Panc1 (cell line): Measurements from ENCODE around the gene CEMIP. TPM values are rescaled to one million over a fixed set of nuclear protein-coding genes. Genes with fewer than 3 reads are reported as not detected.

Experiments
- ATAC-seq: fragments of 200-7000 bp; cut with Tn5 transposase; 2 replicates; pipeline ENCODE4 v1.9.1; 2020; ENCODE audit warnings: mild to moderate bottlenecking, moderate library complexity
- BruUV-seq: library from RNA; stranded (reverse); fragments of 400-500 nt; replicated peaks from 2 replicates; lab custom pipeline; 2021; lab: Mats Ljungman, UMichigan
- CTCF ChIA-PET: fragments of 300-600 bp; sonication (Branson Sonifier 250); formaldehyde crosslinking; loops from one replicate; lab custom pipeline; 2022; ENCODE audit warnings: antibody characterized with exemption; lab: Charles Lee
- POLR2A ChIA-PET: fragments of 300-600 bp; sonication (Branson Sonifier 250); formaldehyde crosslinking; loops from one replicate; lab custom pipeline; 2022; ENCODE audit warnings: antibody characterized with exemption; lab: Charles Lee
- DNase-seq: peaks from one replicate; pipeline ENCODE4 v3.0.0-alpha.2; 2010; ENCODE audit warnings: low read depth, low spot score
- H3K27ac ChIP-seq: 2 replicates; pipeline ENCODE4 v1.5.1; 2011; ENCODE audit warnings: mild to moderate bottlenecking, low read length, inconsistent platforms
- H3K27me3 ChIP-seq: fragments of 200-500 bp; sonication (Bioruptor generic); 2 replicates; pipeline ENCODE4 v1.6.0; 2014; ENCODE audit warnings: low read length, inconsistent platforms; ENCODE audit not compliant: control insufficient read depth, insufficient read depth
- H3K36me3 ChIP-seq: fragments of 200-500 bp; sonication (Bioruptor generic); 2 replicates; pipeline ENCODE4 v1.5.1; 2014; ENCODE audit warnings: inconsistent platforms, mild to moderate bottlenecking, low read length, moderate library complexity; ENCODE audit not compliant: control insufficient read depth, insufficient read depth
- H3K4me1 ChIP-seq: 2 replicates; pipeline ENCODE4 v1.5.1; 2011; ENCODE audit warnings: inconsistent platforms, mild to moderate bottlenecking, low read length, moderate library complexity; ENCODE audit not compliant: control insufficient read depth, insufficient read depth
- H3K4me3 ChIP-seq, 2 experiments: 2 replicates each; pipeline ENCODE4 v1.5.1; 2011 to 2012; ENCODE audit warnings: low read depth in 2 of 2, low read length in 2 of 2, mild to moderate bottlenecking in 2 of 2, inconsistent platforms in 1 of 2, moderate library complexity in 1 of 2
- H3K9me3 ChIP-seq: fragments of 200-500 bp; sonication (Bioruptor generic); 2 replicates; pipeline ENCODE4 v1.5.1; 2014; ENCODE audit warnings: low read depth, mild to moderate bottlenecking, inconsistent platforms, low read length, moderate library complexity; ENCODE audit not compliant: control insufficient read depth, insufficient read depth
- CTCF ChIP-seq: fragments of 450-650 bp; IDR thresholded peaks from 2 replicates; pipeline ENCODE4 v1.5.1; 2017; ENCODE audit warnings: mild to moderate bottlenecking
- POLR2AphosphoS5 ChIP-seq: IDR thresholded peaks from 2 replicates; pipeline ENCODE4 v1.6.1; 2012; ENCODE audit warnings: mild to moderate bottlenecking, low read depth, low read length, moderate library complexity
- REST ChIP-seq, 2 experiments: IDR thresholded peaks; 2 replicates each; pipeline ENCODE4 v1.6.1; 2011 to 2012; ENCODE audit warnings: low read depth in 2 of 2, control low read depth in 1 of 2, low read length in 1 of 2, mild to moderate bottlenecking in 1 of 2, moderate library complexity in 1 of 2; ENCODE audit not compliant: insufficient read depth in 1 of 2
- SIN3A ChIP-seq: IDR thresholded peaks from 2 replicates; pipeline ENCODE4 v1.6.1; 2012; ENCODE audit warnings: low read depth, mild to moderate bottlenecking, low read length, moderate library complexity, borderline replicate concordance; ENCODE audit not compliant: insufficient read depth
- TCF7L2 ChIP-seq: IDR thresholded peaks from 2 replicates; pipeline ENCODE4 v1.6.1; 2011; ENCODE audit warnings: mild to moderate bottlenecking, low read depth, low read length, inconsistent platforms
- in situ Hi-C: cut with HindIII; loops from 2 replicates; pipeline ENCODE4 v1.10.0; 2016; ENCODE audit warnings: low sequenced_read_pairs, low pct_unique_long_range_greater_than_20kb
- intact Hi-C: fragments of 100-400 bp; cut with micrococcal nuclease; formaldehyde crosslinking; loops from one replicate; pipeline ENCODE4 v1.10.0; 2022; ENCODE audit not compliant: unreplicated experiment
- total RNA-seq: library from RNA; stranded (reverse); gene quantifications from one replicate; pipeline ENCODE4 v1.2.1, GENCODE V29; 2021; ENCODE audit not compliant: unreplicated experiment

Gene CEMIP
- total RNA-seq, 1 experiment from 2014 or later: 0.46 TPM

GRCh38 chr15:80880086-80880485, 100.9 kb downstream of the CEMIP start:
- in situ Hi-C loops (no loop called here), intact Hi-C loops (no loop called here)
- ChIA-PET POLR2A (no interaction called here), CTCF (no interaction called here)
- peaks cover 22% of the 10 kb centered on the region for H3K27me3 ChIP-seq
- no TSS peak for BruUV-seq
- H3K4me3 ChIP-seq: no peak overlapping the region
- H3K27ac ChIP-seq: no peak overlapping the region
- ATAC-seq: no peak
- no peaks in the 10 kb centered on the region for H3K9me3 ChIP-seq
- TF ChIP-seq SIN3A (no peak), POLR2AphosphoS5 (no peak), REST (IDR thresholded peaks at IDR 0.05; ENCODE audit: insufficient read depth in 1 of 2, low read depth in 2 of 2, low read length in 1 of 2) (no peak), TCF7L2 (no peak), CTCF (no peak)
- no peaks in the 10 kb centered on the region for H3K36me3 ChIP-seq
- no peak for DNase-seq
- no peaks in the 10 kb centered on the region for H3K4me1 ChIP-seq

GRCh38 chr15:80883641-80884040, 104.5 kb downstream of the CEMIP start:
- H3K9me3 ChIP-seq: no peaks in the 10 kb centered on the region
- POLR2A ChIA-PET: no interaction called here
- in situ Hi-C loops: no loop called here
- ATAC-seq: no peak
- no TSS peak for BruUV-seq
- no peak for DNase-seq
- H3K4me3 ChIP-seq: no peak overlapping the region
- intact Hi-C loops: no loop called here
- 0 out of 2 replicates have a peak, but pooled peaks cover 4% of the 10 kb centered on the region for H3K4me1 ChIP-seq
- CTCF ChIA-PET: no interaction called here
- peaks cover 24% of the 10 kb centered on the region for H3K27me3 ChIP-seq
- H3K36me3 ChIP-seq: no peaks in the 10 kb centered on the region
- no peak overlapping the region for H3K27ac ChIP-seq
- TF ChIP-seq SIN3A (no peak), TCF7L2 (no peak), REST (IDR thresholded peaks at IDR 0.05; ENCODE audit: insufficient read depth in 1 of 2, low read depth in 2 of 2, low read length in 1 of 2) (no peak), POLR2AphosphoS5 (no peak), CTCF (no peak)
